Mammary epithelial cell (primary cell): Measurements from ENCODE around the gene B4GALT2.

Experiments used
- EZH2 ChIP-seq: IDR thresholded peaks from 2 replicates; pipeline ENCODE4 v1.6.1; 2012; ENCODE audit warnings: low read length, inconsistent platforms, borderline replicate concordance
- TF ChIP-seq, protein P1 (sequence below), 2 donors: IDR thresholded peaks in 1 of 2; conservative IDR thresholded peaks in 1 of 2; 2 replicates each; pipeline ENCODE4 v1.5.1; 2011 to 2012; ENCODE audit warnings: inconsistent platforms in 2 of 2, low read length in 2 of 2, mild to moderate bottlenecking in 2 of 2, control low read depth in 1 of 2, low read depth in 1 of 2; ENCODE audit not compliant: insufficient read depth in 1 of 2; ENCODE audit errors: extremely low read depth in 1 of 2

DNA sequence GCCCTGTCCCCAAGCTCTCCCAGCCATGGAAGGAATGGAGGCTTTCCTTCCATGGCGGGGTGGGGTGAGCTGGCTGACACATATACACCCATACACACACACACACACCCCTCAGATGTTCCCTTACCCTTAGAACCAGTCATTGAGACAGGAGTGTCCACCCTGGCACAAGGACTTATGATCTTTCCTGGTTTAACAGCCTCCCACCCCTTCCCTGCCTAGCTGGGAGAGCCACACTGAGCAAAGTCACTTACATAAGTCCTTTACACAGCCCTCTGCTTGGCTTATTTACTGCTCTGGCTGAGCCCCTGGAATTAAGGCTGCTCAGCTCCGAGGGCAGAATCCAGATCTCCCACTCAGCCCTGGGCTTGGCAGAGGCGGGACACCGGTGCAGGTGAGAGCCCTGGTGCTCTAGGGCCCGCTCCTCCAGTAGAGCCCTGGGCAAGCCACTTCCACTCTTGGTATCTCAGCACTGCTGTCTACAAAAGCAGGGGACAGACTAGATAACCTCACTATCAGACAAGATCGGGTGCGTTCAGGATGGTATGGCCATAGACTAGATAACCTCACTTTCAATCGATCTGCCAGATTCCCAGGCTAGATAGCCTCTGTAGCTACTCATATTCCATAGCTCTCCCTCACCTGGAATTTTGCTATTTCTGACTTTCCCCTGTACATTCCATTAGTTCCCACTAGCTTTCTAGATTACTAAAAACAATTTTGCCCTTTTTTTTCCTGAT is 35.5 kb downstream of the B4GALT2 start:
- TF ChIP-seq, protein P1, sequence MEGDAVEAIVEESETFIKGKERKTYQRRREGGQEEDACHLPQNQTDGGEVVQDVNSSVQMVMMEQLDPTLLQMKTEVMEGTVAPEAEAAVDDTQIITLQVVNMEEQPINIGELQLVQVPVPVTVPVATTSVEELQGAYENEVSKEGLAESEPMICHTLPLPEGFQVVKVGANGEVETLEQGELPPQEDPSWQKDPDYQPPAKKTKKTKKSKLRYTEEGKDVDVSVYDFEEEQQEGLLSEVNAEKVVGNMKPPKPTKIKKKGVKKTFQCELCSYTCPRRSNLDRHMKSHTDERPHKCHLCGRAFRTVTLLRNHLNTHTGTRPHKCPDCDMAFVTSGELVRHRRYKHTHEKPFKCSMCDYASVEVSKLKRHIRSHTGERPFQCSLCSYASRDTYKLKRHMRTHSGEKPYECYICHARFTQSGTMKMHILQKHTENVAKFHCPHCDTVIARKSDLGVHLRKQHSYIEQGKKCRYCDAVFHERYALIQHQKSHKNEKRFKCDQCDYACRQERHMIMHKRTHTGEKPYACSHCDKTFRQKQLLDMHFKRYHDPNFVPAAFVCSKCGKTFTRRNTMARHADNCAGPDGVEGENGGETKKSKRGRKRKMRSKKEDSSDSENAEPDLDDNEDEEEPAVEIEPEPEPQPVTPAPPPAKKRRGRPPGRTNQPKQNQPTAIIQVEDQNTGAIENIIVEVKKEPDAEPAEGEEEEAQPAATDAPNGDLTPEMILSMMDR (conservative IDR thresholded peaks at IDR 0.05 in 1 of 2, IDR thresholded peaks at IDR 0.05 in 1 of 2; ENCODE audit: extremely low read depth in 1 of 2, insufficient read depth in 1 of 2, low read depth in 1 of 2, low read length in 2 of 2): no peak
- TF ChIP-seq EZH2: no peak
